Measurements from ENCODE around the gene DXO.

- TF ChIP-seq POLR2AphosphoS5 (IDR thresholded peaks at IDR 0.05; ENCODE audit: borderline replicate concordance, low read depth, low read length) (no peak), EZH2 (IDR thresholded peaks at IDR 0.05) (no peak)
Observed at GRCh38 chr6:31943742-31944141, 28.2 kb downstream of the DXO start.

Measured in SK-N-MC (cell line).